Measurements from ENCODE around the gene NUP37.

The NUP37 gene

GRCh38 chr12:102096855-102097254 lies 23.1 kb downstream of the NUP37 start (continued):
- TF ChIP-seq ZNF571 (tag by site-specific recombination; IDR thresholded peaks at IDR 0.05) = no peak
- TF ChIP-seq TRIM28 (IDR thresholded peaks at IDR 0.05; ENCODE audit: borderline replicate concordance, low read length) = no peak
- no peak for TF ChIP-seq REPIN1 (tag by site-specific recombination; IDR thresholded peaks at IDR 0.05; ENCODE audit: low read depth)
- no peak for TF ChIP-seq ZNF416 (tag by site-specific recombination; IDR thresholded peaks at IDR 0.05)

- Histone ChIP-seq H3K4me1 (ENCODE audit: control insufficient read depth, insufficient read depth, low read length) (no peaks in the 10 kb centered on the region), H3K9me3 (ENCODE audit: control insufficient read depth, insufficient read depth, low read depth, low read length) (no peaks in the 10 kb centered on the region), H3K4me3 (ENCODE audit: low read depth, low read length) (no peak overlapping the region), H3K36me3 (ENCODE audit: control insufficient read depth in 2 of 2, insufficient read depth in 1 of 2, low read length in 2 of 2) (peaks cover 19 to 42% of the 10 kb centered on the region in 2 experiments), H3K27ac (ENCODE audit: extremely low read depth, low read depth, low read length) (no peak overlapping the region)
- TF ChIP-seq ZNF433 (tag by site-specific recombination; IDR thresholded peaks at IDR 0.05; ENCODE audit: low read depth) = no peak
- TF ChIP-seq, protein P1, sequence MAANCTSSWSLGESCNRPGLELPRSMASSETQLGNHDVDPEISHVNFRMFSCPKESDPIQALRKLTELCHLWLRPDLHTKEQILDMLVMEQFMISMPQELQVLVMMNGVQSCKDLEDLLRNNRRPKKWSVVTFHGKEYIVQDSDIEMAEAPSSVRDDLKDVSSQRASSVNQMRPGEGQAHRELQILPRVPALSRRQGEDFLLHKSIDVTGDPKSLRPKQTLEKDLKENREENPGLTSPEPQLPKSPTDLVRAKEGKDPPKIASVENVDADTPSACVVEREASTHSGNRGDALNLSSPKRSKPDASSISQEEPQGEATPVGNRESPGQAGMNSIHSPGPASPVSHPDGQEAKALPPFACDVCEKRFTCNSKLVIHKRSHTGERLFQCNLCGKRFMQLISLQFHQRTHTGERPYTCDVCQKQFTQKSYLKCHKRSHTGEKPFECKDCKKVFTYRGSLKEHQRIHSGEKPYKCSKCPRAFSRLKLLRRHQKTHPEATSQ (tag by site-specific recombination; IDR thresholded peaks at IDR 0.05) = no peak
- no peak for TF ChIP-seq ZNF155 (tag by site-specific recombination; IDR thresholded peaks at IDR 0.05)
- no peak for TF ChIP-seq ZNF133 (tag by site-specific recombination; IDR thresholded peaks at IDR 0.05)
- TF ChIP-seq ZNF548 (tag by site-specific recombination; IDR thresholded peaks at IDR 0.05) = no peak
- TF ChIP-seq AEBP2 (tag by site-specific recombination; IDR thresholded peaks at IDR 0.05; ENCODE audit: borderline replicate concordance) = no peak
- no peak for TF ChIP-seq ZNF521 (tag by site-specific recombination; IDR thresholded peaks at IDR 0.05)
- no peak for TF ChIP-seq PRDM6 (tag by site-specific recombination; IDR thresholded peaks at IDR 0.05)
- no peak for TF ChIP-seq ZNF561 (tag by site-specific recombination; IDR thresholded peaks at IDR 0.05; ENCODE audit: borderline replicate concordance)
- TF ChIP-seq SP3 (tag by site-specific recombination; IDR thresholded peaks at IDR 0.05) = no peak
- TF ChIP-seq ZFP37 (tag by site-specific recombination; IDR thresholded peaks at IDR 0.05) = no peak
- TF ChIP-seq RBAK (tag by site-specific recombination; IDR thresholded peaks at IDR 0.05) = no peak
- no peak for TF ChIP-seq ZNF530 (tag by site-specific recombination; IDR thresholded peaks at IDR 0.05; ENCODE audit: low read depth)
- CTCF ChIA-PET = interaction anchor here (0.5 to 2.9 kb wide), 18 partner anchors 9 to 715 kb away, joined by 3 to 8 read pairs (median 4); no protein-coding TSS in a partner anchor
- POLR2A ChIA-PET = no interaction called here
These were observed 24.1 kb downstream of the NUP37 start for GRCh38 chr12:102095677-102096263.

- Histone ChIP-seq H3K36me3 (ENCODE audit: control insufficient read depth in 2 of 2, insufficient read depth in 1 of 2, low read length in 2 of 2) (peaks cover 9 to 36% of the 10 kb centered on the region in 2 experiments), H3K9me3 (ENCODE audit: control insufficient read depth, insufficient read depth, low read depth, low read length) (no peaks in the 10 kb centered on the region), H3K4me1 (ENCODE audit: control insufficient read depth, insufficient read depth, low read length) (no peaks in the 10 kb centered on the region), H3K27ac (ENCODE audit: extremely low read depth, low read depth, low read length) (no peak overlapping the region), H3K4me3 (ENCODE audit: low read depth, low read length) (no peak overlapping the region)
- CTCF ChIA-PET = interaction anchor here (0.6 to 1.6 kb wide), 2 partner anchors 12 to 133 kb away, joined by 3 to 6 read pairs; no protein-coding TSS in a partner anchor
- POLR2A ChIA-PET = no interaction called here
- TF ChIP-seq ZNF843 (tag by site-specific recombination; IDR thresholded peaks at IDR 0.05) (no peak), OSR2 (tag by site-specific recombination; IDR thresholded peaks at IDR 0.05) (no peak), ZNF560 (tag by site-specific recombination; IDR thresholded peaks at IDR 0.05; ENCODE audit: borderline replicate concordance) (no peak), ZNF175 (tag by site-specific recombination; IDR thresholded peaks at IDR 0.05) (no peak), ZNF26 (tag by site-specific recombination; IDR thresholded peaks at IDR 0.05) (no peak), ZNF114 (tag by site-specific recombination; IDR thresholded peaks at IDR 0.05) (no peak), ZNF311 (tag by site-specific recombination; IDR thresholded peaks at IDR 0.05; ENCODE audit: borderline replicate concordance) (no peak), GLI4 (tag by site-specific recombination; IDR thresholded peaks at IDR 0.05) (no peak), ZNF600 (tag by site-specific recombination; IDR thresholded peaks at IDR 0.05) (no peak)
- TF ChIP-seq, protein P2, sequence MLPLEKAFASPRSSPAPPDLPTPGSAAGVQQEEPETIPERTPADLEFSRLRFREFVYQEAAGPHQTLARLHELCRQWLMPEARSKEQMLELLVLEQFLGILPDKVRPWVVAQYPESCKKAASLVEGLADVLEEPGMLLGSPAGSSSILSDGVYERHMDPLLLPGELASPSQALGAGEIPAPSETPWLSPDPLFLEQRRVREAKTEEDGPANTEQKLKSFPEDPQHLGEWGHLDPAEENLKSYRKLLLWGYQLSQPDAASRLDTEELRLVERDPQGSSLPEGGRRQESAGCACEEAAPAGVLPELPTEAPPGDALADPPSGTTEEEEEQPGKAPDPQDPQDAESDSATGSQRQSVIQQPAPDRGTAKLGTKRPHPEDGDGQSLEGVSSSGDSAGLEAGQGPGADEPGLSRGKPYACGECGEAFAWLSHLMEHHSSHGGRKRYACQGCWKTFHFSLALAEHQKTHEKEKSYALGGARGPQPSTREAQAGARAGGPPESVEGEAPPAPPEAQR (tag by site-specific recombination; IDR thresholded peaks at IDR 0.05) = no peak
These were observed 26.6 kb downstream of the NUP37 start for GRCh38 chr12:102093319-102093718.
